ENCODE results near the gene MPI. TPM values are rescaled to one million over a fixed set of nuclear protein-coding genes. Genes with fewer than 3 reads are reported as not detected.

MPI gene, protein sequence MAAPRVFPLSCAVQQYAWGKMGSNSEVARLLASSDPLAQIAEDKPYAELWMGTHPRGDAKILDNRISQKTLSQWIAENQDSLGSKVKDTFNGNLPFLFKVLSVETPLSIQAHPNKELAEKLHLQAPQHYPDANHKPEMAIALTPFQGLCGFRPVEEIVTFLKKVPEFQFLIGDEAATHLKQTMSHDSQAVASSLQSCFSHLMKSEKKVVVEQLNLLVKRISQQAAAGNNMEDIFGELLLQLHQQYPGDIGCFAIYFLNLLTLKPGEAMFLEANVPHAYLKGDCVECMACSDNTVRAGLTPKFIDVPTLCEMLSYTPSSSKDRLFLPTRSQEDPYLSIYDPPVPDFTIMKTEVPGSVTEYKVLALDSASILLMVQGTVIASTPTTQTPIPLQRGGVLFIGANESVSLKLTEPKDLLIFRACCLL
- 77.3 TPM for total RNA-seq

DNA sequence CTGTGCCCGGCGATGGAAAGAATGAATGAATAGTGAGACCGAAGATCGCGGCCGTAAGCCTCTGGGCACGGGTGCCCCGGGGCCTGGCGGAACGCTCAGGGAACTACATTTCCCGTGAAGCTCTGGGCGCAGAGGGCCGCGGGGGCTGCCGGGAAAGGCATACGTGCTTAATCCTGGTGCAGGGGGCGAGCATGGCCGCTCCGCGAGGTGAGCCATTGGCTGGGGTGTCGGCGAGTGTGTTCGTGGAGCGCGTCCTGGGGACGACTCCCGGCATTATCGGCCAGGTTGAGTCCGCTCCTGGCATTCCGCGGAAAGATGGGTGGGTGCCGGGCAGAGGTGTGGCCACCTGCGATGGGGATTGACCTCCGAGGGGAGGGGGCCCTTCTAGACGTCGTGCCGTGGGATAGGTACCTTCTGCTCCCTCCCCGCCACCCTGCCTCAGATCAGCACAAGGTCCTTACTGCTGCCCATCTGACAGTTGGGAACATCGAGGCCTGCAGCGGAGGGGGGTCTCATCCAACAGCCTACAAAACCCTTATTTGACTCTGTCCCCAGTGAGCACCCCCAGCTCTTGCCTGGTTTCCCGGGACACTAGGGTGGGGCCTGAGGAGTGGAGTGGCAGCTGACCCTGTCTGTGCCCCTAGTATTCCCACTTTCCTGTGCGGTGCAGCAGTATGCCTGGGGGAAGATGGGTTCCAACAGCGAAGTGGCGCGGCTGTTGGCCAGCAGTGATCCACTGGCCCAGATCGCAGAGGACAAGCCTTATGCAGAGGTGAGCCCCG, at the start of gene MPI:
TSS of gene MPI (plus strand) at position 160 of the 782 bp plus-strand sequence. CDS start at position 192, 32 bp downstream.
- DNase-seq (ENCODE audit: low read depth in 2 of 3, low spot score in 2 of 3) = peak; percentile 58 to 85 (median 79)

DNA sequence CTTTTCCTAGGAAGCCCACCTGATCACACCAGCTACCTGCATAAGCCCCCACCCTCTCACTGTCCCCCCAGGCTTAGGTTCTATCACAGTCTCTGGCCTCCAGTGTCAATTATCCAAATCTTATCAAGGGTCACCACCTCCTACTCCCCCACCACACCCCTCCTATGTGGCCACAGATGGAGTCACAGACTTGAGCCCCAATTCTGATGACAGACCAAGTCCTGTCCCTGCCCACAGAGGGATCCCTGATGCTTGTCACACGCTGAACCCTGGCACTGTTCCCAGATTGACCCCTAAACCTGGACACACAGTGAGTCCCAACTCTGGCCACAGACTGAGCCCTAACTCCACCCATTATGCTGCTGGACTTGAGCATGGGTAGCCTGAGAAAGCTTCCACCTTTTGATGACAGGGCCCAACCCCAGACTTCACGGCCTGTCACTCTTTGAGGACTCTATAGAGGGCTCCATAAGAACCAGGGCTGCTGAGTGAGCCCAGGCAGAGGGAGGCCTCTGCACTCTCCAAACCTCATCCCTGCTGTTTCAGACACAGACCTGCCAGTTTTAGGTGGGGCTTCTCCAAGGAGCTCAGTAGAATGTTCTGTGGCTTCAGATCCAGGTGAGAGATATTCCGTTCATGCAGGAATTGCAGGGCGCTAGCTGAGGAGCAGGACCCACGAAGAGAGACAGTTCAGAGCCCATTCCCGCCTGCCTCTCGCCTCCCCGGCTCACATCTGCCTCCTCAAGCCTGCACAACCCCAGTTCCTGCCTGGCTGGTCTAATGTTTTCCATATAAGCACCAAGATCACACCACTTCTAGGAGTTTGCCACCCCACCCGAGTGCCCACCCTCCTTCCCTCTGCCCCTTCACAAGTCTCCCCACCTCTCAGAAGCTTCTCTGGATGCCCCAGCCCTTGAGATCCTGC, 48.7 kb upstream of the MPI start:
- DNase-seq (ENCODE audit: low read depth in 2 of 3, low spot score in 2 of 3) = no peak

DNA sequence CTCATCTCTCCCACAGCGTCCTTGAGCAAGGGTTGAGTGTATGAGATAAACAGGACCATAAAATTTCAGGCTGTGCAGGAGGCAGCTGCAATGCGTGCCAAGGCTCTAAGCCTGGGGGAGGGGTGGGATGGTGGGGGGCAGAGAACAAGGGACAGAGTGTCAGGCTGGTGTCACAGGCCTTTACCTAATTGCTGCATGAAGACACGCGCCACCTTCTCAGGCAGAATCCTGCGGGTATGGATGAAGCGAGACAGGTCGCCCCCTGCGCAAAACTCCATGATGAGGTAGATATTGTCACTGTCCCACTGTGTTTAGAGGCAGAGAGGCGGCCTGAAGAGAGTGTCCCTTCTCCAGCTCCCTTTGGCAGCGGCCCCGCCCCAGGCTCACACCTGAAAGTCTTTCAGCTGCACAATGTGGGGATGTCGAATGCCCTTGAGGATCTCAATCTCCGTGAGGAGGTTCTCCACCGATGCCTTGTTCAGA, 47.9 kb upstream of the MPI start:
- no peak for DNase-seq (ENCODE audit: low read depth in 2 of 3, low spot score in 2 of 3)

DNA sequence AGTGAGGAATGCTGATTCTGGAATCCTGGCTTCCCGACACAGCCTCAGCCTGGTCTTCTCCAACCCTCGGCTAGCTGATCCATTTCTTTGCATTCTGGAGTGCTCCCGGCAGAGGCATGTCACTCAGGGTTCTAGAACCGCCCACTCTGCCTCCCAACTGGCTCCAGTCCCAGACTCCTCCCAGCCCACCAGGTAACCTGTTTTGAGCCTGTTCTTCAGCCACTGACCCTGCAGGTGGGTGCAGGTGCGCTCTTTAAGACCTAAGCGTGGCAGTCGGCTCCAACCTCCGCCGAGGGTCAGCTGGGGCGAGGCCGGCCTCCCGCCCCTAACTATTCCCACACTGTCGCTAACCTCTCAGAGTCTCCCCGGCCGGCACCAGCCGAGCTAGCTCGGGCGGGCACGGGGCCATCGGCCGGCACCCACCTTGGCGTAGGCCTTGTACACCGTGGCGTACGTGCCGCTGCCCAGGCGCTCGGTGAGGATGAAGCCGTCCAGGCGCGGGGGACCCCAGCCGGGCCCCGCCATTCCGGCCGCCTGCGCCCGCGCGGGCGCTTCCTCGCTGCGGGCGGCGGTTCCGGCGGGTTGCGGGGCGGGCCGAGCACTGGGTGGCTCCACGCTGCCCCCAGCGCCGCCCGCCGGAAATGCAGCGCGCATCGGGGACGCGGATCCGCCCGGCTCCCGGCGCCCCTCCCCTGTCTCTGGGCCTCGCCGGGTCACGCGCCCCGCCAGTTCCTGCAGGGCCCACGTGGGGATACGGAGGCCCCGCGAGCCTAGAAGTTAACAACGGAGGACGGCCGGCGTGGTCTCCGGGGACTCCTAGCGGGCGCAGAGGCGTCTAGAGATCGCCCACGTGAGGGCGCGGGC, 47.0 kb upstream of the MPI start, which contains the start of gene ULK3:
TSS of gene ULK3 (minus strand) at position 576 of the 864 bp plus-strand sequence. CDS start at position 525, 51 bp downstream.
- peak; percentile 82 to 95 (median 94) for DNase-seq (ENCODE audit: low read depth in 2 of 3, low spot score in 2 of 3)

DNA sequence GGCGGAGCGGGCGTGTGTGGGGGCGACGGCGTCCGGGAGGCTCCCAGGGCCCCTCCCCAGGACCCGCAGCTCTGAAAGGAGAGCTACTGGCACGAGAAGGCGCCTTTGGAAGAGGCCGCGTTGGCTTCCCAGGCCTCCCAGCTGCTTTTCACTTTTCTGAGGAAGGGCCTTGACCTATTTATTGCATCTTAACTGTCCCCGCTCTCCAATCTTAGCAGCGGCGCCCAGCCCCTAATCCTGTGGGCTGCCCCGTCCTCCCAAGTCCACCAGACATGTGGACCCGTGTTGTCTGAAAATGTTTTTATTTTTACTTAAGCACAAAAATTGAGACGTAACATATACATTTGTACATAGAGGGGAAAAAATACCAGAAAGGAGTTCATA, 46.4 kb upstream of the MPI start:
- DNase-seq (ENCODE audit: low read depth in 2 of 3, low spot score in 2 of 3) = no peak

DNA sequence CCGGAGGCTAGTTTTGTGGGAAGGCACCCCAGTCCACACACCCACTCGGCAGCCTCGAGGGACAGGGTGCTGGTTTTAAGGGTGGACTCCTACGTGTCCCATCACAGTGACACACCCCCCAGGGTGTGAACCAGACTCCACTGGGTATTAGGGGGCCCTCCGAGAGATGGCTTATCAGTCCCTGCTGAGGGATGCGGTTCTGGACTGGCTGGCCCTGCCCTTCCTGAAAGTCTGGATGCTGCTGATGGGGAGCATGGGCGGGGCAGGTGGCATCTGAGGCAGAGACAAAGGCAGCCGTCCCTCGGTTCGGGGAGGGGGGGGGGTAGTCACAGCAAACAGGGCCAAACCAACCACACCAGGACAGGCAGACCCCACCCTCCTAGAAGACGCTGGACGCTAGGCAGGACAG, 45.9 kb upstream of the MPI start:
- DNase-seq (ENCODE audit: low read depth in 2 of 3, low spot score in 2 of 3) = no peak

DNA sequence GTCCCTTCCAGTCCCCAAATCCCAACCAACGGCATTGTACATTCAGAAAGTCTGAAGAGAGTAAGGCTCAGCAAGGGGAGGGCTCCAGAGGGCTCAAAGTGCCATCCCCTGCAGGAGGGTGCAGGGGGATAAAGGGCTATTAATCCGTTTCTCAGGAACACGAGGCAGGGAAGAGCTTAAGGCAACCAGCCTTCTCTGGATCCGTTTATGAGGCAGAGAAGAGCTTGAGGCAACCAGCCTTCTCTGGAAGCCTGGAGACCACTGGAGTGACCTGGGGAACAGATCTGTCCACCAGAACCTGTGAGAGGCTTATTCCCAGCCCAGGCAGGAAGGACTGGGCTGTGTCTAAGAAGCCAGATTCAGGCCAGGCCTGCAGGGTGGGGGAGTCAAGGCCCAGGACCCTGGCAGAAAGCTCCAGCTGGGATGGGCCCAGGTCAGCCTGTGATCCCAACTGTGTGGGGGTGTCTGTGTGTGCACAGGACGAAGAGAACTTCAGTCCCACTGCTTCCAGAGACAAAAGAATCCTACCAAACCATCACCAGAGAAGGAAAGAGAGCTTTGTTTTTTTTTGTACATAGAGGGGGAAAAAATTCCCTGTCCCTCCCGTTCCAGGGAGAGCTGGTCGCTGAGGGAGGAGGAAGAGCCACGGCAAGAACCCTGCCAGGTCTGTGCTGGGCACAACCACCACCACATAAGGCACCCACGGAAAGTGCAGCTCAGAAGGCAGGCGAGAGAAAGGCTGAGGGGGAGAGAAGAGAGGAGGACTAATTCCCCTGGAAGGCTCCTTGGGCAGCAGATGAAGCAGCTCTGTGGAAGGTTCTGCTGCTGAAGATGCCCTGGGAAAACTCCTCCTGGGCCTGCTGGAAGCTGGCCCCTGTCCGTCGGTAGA, 45.3 kb upstream of the MPI start:
- DNase-seq (ENCODE audit: low read depth in 2 of 3, low spot score in 2 of 3) = no peak

DNA sequence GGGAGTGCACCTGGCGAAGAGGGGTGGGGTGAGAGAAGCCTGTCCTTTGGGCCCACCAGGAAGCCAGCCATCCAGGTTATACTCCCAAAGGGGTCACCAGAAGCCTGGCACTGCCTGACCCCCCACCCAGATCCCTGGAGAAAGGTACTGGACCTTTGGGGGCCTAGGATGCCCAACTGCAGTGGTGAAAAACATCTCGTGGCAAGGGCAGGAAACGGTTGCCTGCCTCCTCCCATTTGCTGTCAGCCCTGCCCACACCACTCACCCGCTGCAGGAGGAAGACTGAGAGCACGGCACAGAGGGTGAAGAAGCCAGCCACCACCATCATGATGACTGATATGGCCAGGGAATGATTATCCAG, 44.7 kb upstream of the MPI start:
- peak in 2 of 3 donors; percentile 29 to 52 for DNase-seq (ENCODE audit: low read depth in 2 of 3, low spot score in 2 of 3)

DNA sequence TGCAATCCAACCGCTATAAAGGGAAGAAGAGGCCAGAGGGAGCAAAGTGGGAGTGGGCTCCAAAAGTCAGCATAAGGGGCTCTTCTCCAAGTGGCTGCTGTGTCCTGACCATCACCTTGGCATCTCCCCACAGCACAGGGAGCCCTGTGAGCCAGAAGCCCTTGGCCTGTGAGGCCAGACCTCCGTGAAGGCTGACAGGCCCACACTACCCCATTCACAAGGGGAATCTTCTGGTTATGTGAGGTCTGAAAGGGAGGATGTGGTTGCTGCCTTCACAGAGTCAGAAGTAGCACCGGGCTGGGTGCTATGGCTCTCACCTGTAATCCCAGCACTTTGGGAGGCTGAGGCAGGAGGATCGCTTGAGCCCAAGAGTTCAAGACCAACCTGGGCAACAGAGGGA, 44.3 kb upstream of the MPI start:
- no peak for DNase-seq (ENCODE audit: low read depth in 2 of 3, low spot score in 2 of 3)

DNA sequence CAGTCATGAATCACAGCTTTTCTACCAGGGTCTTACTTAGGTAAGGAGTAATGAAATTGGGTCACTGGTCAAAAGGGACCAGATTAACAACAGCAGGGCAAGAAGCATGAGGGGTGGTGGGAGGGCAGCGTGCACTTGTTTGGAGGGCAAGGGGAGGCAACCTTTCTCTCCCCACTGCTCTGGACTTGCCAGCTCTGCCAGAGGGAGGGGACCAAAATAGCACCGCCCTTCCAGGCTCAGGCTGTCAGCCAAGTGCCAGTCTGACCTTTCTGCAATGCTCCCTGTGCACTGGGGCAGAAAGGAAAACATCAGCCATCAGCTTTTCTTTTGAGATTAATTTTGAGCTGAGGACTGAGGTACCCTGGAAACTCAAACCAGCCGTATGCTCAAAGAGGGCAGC, 42.4 kb upstream of the MPI start:
- no peak for DNase-seq (ENCODE audit: low read depth in 2 of 3, low spot score in 2 of 3)

DNA sequence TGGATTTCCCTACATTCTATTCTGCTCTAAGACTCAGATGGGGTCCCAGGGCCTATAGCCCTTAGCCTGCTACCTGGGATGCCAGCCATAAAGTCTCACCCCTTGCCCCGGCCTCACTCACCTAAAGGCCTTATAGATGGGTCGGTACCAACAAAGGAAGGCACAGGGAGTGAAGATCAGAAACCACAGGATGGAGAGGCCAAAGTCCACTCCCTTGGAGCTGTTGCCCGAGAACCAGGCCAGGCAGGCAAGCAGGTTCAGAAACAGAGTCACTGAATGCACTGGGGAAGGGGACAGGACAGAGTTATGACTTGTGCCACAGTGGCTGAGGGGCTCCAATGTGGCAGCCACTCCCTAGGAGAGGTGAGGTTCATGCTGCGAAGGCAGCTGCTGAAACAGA, 39.4 kb upstream of the MPI start:
- no peak for DNase-seq (ENCODE audit: low read depth in 2 of 3, low spot score in 2 of 3)

DNA sequence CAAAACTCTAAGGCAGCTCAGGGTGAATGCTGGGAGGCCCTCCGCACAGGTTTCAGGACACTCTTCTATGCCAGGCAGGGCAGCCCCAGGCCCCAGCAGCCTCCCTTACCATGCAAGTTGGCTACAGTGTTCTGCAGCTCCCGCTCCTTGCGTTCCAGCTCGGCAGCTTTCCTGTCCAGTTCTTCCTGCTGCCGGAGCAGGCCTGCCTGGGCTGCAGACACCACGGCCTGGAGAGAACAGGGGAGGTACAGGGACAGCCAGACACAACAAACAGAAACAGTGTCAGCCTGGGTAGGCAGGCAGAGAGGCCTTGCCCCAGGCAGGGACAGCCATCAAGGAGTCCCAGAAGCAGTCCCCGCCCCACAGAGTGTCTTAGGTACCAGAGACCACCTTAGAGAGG, 37.9 kb upstream of the MPI start:
- no peak for DNase-seq (ENCODE audit: low read depth in 2 of 3, low spot score in 2 of 3)

DNA sequence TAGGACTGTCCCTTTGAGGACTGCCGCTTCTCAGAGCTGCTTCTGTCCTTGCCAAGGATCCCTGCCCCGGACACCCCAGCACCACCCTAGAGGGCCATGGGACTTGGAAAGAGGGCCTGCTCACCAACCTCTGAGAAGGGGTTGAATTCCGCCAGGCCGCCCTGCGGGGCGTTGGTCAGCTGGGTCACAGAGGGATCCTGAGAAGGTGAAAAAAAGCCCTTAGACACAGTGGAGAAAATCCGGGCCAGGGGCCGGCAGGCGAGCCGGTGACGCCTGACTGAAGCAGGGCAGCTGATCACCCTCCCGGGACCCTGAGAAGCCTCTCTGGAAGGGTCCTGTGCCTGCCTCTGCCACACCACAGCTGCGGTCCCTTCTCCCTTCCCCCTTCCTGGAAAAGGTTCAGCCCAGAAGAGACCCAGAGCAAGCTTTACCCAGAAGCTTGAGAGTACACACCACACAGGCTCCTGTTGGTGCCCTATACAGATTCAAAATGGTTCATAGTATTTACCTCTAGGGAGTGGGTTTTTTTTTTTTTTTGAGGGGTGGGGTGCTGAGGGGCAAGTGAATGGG, 35.3 kb upstream of the MPI start:
- DNase-seq (ENCODE audit: low read depth in 2 of 3, low spot score in 2 of 3) = no peak

DNA sequence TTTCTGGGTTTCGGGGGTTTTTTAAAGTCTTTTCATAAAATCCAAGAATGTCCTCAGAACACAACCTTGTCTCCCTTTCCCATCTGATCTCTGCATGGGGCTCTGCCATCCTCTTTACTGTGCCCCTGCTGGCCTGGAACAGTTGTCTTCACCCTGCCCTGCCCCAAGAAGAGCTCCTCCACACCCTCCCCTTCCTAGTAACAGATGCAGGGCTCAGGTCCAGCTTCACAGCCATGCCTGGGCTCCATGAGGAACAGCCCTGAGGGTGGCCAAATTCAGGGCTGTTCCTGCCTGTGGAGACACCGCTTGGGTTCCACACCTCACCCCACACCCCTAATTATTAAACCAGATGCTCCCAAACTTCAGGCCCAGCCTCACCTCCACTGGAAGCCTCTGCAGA, 34.0 kb upstream of the MPI start:
- no peak for DNase-seq (ENCODE audit: low read depth in 2 of 3, low spot score in 2 of 3)

DNA sequence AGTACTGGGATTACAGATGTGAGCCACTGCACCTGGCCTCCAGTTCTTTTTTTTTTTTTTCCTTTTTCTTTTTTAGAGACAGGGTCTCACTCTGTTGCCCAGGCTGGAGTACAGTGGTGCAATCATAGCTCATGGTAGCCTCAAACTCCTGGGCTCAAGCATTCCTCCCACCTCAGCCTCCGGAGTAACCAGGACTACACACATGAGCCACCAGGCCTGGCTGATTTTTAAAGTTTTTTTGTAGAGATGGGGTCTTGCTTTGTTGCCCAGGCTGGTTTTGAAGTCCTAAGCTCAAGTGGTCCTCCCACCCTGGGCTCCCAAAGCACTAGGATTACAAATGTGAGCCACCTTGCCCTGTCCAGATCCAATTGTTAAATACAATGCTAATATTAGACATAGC, 33.3 kb upstream of the MPI start:
- DNase-seq (ENCODE audit: low read depth in 2 of 3, low spot score in 2 of 3) = no peak

DNA sequence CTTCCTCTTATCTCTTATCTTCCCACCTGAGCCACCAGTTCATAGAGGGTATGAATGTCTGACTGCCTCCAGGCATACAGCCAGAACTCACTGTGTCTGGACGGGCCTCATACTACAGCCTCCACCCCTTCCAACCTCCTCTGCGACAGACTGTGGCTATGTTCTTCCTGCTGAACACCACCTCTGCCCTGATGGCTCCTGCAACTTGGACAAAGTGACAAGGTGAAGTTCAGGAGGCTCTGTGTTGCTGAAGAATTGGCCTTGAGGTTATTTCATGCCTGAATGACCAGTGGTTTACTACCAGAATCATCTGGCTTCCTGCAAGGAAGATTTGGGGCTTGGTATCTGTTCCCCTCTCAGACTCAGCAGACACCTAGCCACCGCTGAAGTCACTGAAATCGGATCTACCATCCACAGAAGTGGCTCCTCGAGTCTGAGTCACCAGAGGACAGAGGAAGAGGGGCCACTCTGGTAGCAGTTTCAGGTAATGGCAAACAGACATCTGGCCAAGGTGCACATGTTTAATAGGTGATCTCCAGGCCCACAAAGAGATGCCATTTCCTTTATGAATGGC, 32.7 kb upstream of the MPI start:
- DNase-seq (ENCODE audit: low read depth in 2 of 3, low spot score in 2 of 3) = no peak

DNA sequence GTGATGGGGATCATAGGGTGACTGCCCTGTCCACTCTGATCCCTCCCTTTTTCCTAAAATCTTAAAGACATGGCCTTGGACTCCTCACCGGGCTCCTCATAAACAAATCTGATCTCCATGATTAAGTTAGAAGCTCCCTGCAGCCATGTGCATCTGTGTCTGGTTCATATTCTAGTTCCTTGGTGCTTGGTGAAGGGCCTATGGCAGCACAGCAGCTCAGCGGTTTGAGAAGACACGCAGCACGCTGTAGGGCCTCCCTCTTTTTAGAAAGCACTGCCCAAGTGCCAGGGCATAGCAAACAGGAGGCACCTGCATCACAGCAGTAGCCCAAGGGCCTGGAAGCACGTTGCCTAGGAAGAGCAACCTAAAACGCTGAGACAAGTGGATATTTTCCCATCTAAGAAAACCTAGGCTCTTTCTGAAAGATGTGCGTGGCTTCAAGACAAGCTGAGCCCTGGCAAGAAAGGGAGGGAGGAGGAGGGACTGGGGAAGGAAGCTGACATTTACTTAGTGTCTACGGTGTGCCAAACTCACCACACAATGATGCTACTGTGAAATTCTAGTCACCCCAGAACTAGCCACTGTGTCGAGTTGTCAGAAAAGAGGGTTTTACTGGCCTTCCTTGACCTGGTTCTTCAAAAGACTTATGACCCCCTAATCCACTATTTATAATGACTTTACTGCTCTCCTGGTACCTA, 32.0 kb upstream of the MPI start:
- DNase-seq (ENCODE audit: low read depth in 2 of 3, low spot score in 2 of 3) = no peak

DNA sequence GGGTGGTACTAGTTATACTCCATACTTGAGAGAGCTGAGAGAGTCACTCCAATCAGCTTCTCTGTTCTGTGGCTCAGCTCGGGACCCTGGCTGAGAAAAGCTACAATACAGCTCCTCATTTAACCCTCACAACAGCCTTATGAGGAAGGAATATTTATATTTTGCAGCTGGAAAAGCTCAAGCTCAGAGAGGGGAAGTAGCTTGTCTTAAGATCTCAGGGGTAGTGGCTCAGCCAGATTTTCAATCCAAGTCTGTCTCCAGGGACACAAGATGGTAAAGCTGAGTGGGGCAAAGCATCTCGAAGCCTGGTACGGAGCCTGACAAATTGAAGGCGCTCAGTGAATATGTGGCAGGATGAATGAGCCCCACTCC, 31.5 kb upstream of the MPI start:
- DNase-seq (ENCODE audit: low read depth in 2 of 3, low spot score in 2 of 3) = no peak
